Measurements from ENCODE around the gene FAM209A.

- TF ChIP-seq, protein P1, sequence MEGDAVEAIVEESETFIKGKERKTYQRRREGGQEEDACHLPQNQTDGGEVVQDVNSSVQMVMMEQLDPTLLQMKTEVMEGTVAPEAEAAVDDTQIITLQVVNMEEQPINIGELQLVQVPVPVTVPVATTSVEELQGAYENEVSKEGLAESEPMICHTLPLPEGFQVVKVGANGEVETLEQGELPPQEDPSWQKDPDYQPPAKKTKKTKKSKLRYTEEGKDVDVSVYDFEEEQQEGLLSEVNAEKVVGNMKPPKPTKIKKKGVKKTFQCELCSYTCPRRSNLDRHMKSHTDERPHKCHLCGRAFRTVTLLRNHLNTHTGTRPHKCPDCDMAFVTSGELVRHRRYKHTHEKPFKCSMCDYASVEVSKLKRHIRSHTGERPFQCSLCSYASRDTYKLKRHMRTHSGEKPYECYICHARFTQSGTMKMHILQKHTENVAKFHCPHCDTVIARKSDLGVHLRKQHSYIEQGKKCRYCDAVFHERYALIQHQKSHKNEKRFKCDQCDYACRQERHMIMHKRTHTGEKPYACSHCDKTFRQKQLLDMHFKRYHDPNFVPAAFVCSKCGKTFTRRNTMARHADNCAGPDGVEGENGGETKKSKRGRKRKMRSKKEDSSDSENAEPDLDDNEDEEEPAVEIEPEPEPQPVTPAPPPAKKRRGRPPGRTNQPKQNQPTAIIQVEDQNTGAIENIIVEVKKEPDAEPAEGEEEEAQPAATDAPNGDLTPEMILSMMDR (optimal IDR thresholded peaks at IDR 0.05 in 1 of 3, IDR thresholded peaks at IDR 0.05 in 1 of 3, conservative IDR thresholded peaks at IDR 0.05 in 1 of 3; ENCODE audit: extremely low read depth in 1 of 3, insufficient read depth in 2 of 3, low read length in 3 of 3), result no peak
- TF ChIP-seq EZH2 (IDR thresholded peaks at IDR 0.05; ENCODE audit: low read length), result no peak
These were observed 41.0 kb downstream of the FAM209A start for GRCh38 chr20:56565511-56565910.

Data from keratinocyte (primary cell).